GM10266 (cell line): ENCODE data around the gene SYNPO2.

ENCODE experiments used
- DNase-seq: peaks from one replicate; pipeline ENCODE4 v3.0.0; 2012; ENCODE audit errors: extremely low spot score
- CTCF ChIP-seq: IDR thresholded peaks from 2 replicates; pipeline ENCODE4 v1.5.1; 2012; ENCODE audit warnings: mild to moderate bottlenecking, low read depth; ENCODE audit not compliant: control insufficient read depth, insufficient read depth; ENCODE audit errors: missing control alignments

SYNPO2 gene

GRCh38 chr4:118948545-118949144 lies 60.0 kb downstream of the SYNPO2 start:
- TF ChIP-seq CTCF: no peak
- no peak for DNase-seq

- no peak for TF ChIP-seq CTCF
- no peak for DNase-seq
Measured at GRCh38 chr4:118950224-118950623, 61.6 kb downstream of the SYNPO2 start.

- TF ChIP-seq CTCF: no peak
- DNase-seq: no peak
Measured at GRCh38 chr4:118950929-118951570, 62.4 kb downstream of the SYNPO2 start.

- no peak for TF ChIP-seq CTCF
- no peak for DNase-seq
Measured at GRCh38 chr4:118953276-118953675, 64.6 kb downstream of the SYNPO2 start.

- DNase-seq: no peak
Measured at GRCh38 chr4:118954246-118954645, 65.6 kb downstream of the SYNPO2 start.

GRCh38 chr4:118955515-118955914 lies 66.9 kb downstream of the SYNPO2 start:
- no peak for DNase-seq
- TF ChIP-seq CTCF: no peak

More at GRCh38 chr4:118954246-118954645, 65.6 kb downstream of the SYNPO2 start:
- peak; percentile 15 for TF ChIP-seq CTCF

GRCh38 chr4:118957722-118958445 lies 69.2 kb downstream of the SYNPO2 start:
- no peak for DNase-seq

More at GRCh38 chr4:118957722-118958445, 69.2 kb downstream of the SYNPO2 start:
- TF ChIP-seq CTCF: no peak
